Stimulated activated CD8-positive, alpha-beta memory T cell treated with anti-CD3 and anti-CD28 coated beads, Interleukin-7, amount 100 ng/mL, for 1 hour (primary cell): Measurements from ENCODE around the gene SLC30A1.

Experiments used
- DNase-seq, 2 donors: peaks; one replicate each; pipeline ENCODE4 v3.0.0-alpha.2; 2020; ENCODE audit warnings: low read depth in 2 of 2

Gene SLC30A1

DNA sequence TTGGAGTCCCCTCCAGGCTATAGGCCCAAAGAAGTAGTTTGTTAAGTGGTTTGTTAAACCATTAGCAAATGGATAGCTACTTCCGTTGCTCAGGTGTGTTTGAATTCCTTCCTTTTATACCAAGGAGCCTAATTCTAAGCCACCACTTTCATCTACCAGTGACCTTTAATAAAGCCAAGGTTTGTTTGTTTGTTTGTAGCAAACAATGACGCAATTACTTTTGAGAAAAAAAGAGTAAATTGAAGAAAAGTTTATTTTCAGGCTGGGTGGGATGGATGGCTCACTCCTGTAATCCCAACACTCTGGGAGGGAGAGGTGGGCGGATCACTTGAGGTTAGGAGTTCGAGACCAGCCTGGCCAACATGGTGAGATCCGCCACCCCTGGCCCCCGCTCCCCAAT is 56.2 kb downstream of the SLC30A1 start:
- no peak for DNase-seq
